ENCODE measurements around the gene CEBPE. TPM values are rescaled to one million over a fixed set of nuclear protein-coding genes. Genes with fewer than 3 reads are reported as not detected.

Gene CEBPE
- total RNA-seq, 1 donor from 2014 or later: not detected

DNA sequence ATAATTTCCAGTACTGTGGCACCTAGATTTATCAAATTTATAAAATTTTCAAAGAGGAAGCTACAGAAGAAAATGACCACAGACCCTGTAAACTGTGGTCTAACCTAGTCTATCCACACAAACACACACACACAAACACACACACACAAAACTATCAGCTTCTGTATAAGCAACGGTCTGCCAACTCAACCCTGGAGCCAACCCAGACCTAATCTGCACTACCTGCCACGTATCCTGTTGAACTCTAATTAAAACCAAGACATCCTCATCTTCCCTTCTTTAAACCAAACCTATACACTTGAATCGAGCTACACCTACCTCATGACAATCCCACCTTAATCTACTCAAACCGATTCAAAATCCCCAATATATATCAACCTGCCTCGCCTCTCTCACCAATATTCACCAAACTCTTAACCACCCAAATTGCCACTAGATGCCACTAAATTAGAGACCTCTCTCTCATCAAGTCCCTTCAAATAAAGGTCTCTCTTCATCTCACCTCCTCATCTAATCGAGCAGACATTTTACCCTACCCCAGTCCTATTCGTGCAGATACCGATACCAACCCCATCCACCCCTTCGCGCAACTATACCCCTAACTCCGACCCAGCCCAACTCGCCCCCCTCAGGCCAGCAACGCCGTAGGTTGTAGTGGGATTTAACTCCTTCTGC lies 24.9 kb downstream of the CEBPE start:
- TF ChIP-seq CTCF (IDR thresholded peaks at IDR 0.05; ENCODE audit: insufficient read depth, low read depth, low read length): peak; percentile 28
- TF ChIP-seq EZH2 (IDR thresholded peaks at IDR 0.05; ENCODE audit: insufficient read depth, low read length): no peak
- H3K4me1 Mint-ChIP-seq (ENCODE audit: low read depth, unreplicated experiment): peaks cover 39% of the 10 kb centered on the region
- no peak overlapping the region for H3K27ac Mint-ChIP-seq (ENCODE audit: unreplicated experiment)
- peaks cover 21% of the 10 kb centered on the region for H3K36me3 Mint-ChIP-seq (ENCODE audit: low read depth, unreplicated experiment)
- Histone ChIP-seq H3K4me1 (ENCODE audit: insufficient read depth, low read length) (peaks cover 17% of the 10 kb centered on the region), H3K27ac (ENCODE audit: low read depth, low read length) (peak overlapping the region; percentile 99), H3K36me3 (ENCODE audit: insufficient read depth, low read length) (peaks cover 40% of the 10 kb centered on the region), H3K9ac (ENCODE audit: low read length) (peak overlapping the region; percentile 97), H3K27me3 (ENCODE audit: insufficient read depth, low read length) (no peaks in the 10 kb centered on the region), H2AFZ (ENCODE audit: low read depth, low read length) (peak overlapping the region; percentile 99), H3K9me3 (ENCODE audit: insufficient read depth, low read depth, low read length) (no peaks in the 10 kb centered on the region), H3K4me3 (ENCODE audit: insufficient read depth, low read depth, low read length) (peak overlapping the region; percentile 93), H4K20me1 (ENCODE audit: insufficient read depth, low read length) (peaks cover 70% of the 10 kb centered on the region), H3K4me2 (ENCODE audit: low read length) (peak overlapping the region; percentile 98), H3K79me2 (ENCODE audit: insufficient read depth, low read length) (peaks cover 91% of the 10 kb centered on the region)
- no peak for FAIRE-seq
- no peaks in the 10 kb centered on the region for H3K9me3 Mint-ChIP-seq (ENCODE audit: unreplicated experiment)
- no peaks in the 10 kb centered on the region for H3K27me3 Mint-ChIP-seq (ENCODE audit: low read depth, unreplicated experiment)
- H3K4me3 Mint-ChIP-seq (ENCODE audit: unreplicated experiment): no peak overlapping the region
- no peak for DNase-seq (ENCODE audit: low read depth)

GRCh38 chr14:23093526-23093925 lies 25.5 kb downstream of the CEBPE start:
- Mint-ChIP-seq H3K4me3 (ENCODE audit: unreplicated experiment) (no peak overlapping the region), H3K9me3 (ENCODE audit: unreplicated experiment) (no peaks in the 10 kb centered on the region), H3K36me3 (ENCODE audit: low read depth, unreplicated experiment) (peaks cover 17% of the 10 kb centered on the region), H3K27ac (ENCODE audit: unreplicated experiment) (no peak overlapping the region), H3K4me1 (ENCODE audit: low read depth, unreplicated experiment) (peaks cover 39% of the 10 kb centered on the region), H3K27me3 (ENCODE audit: low read depth, unreplicated experiment) (no peaks in the 10 kb centered on the region)
- FAIRE-seq (no peak), DNase-seq (ENCODE audit: low read depth) (no peak)
- no peak overlapping the region for H2AFZ ChIP-seq (ENCODE audit: low read depth, low read length)
- peaks cover 85% of the 10 kb centered on the region for H3K79me2 ChIP-seq (ENCODE audit: insufficient read depth, low read length)
- H3K27me3 ChIP-seq (ENCODE audit: insufficient read depth, low read length): no peaks in the 10 kb centered on the region
- no peaks in the 10 kb centered on the region for H3K9me3 ChIP-seq (ENCODE audit: insufficient read depth, low read depth, low read length)
- TF ChIP-seq CTCF (IDR thresholded peaks at IDR 0.05; ENCODE audit: insufficient read depth, low read depth, low read length) (no peak), EZH2 (IDR thresholded peaks at IDR 0.05; ENCODE audit: insufficient read depth, low read length) (no peak)
- H3K36me3 ChIP-seq (ENCODE audit: insufficient read depth, low read length): peaks cover 39% of the 10 kb centered on the region
- H3K9ac ChIP-seq (ENCODE audit: low read length): peak overlapping the region; percentile 97
- H4K20me1 ChIP-seq (ENCODE audit: insufficient read depth, low read length): peaks cover 64% of the 10 kb centered on the region
- H3K4me2 ChIP-seq (ENCODE audit: low read length): peak overlapping the region; percentile 98
- H3K27ac ChIP-seq (ENCODE audit: low read depth, low read length): peak overlapping the region; percentile 99
- peaks cover 17% of the 10 kb centered on the region for H3K4me1 ChIP-seq (ENCODE audit: insufficient read depth, low read length)
- H3K4me3 ChIP-seq (ENCODE audit: insufficient read depth, low read depth, low read length): peak overlapping the region; percentile 93

- H3K4me1 Mint-ChIP-seq (ENCODE audit: low read depth, unreplicated experiment): peaks cover 38% of the 10 kb centered on the region
- H3K9me3 ChIP-seq (ENCODE audit: insufficient read depth, low read depth, low read length): no peaks in the 10 kb centered on the region
- H3K4me3 Mint-ChIP-seq (ENCODE audit: unreplicated experiment): no peak overlapping the region
- peak overlapping the region; percentile 98 for H3K4me2 ChIP-seq (ENCODE audit: low read length)
- H3K4me1 ChIP-seq (ENCODE audit: insufficient read depth, low read length): peaks cover 17% of the 10 kb centered on the region
- H3K79me2 ChIP-seq (ENCODE audit: insufficient read depth, low read length): peaks cover 81% of the 10 kb centered on the region
- no peaks in the 10 kb centered on the region for H3K27me3 ChIP-seq (ENCODE audit: insufficient read depth, low read length)
- FAIRE-seq (no peak), DNase-seq (ENCODE audit: low read depth) (no peak)
- no peak overlapping the region for H3K27ac ChIP-seq (ENCODE audit: low read depth, low read length)
- no peaks in the 10 kb centered on the region for H3K27me3 Mint-ChIP-seq (ENCODE audit: low read depth, unreplicated experiment)
- no peak overlapping the region for H2AFZ ChIP-seq (ENCODE audit: low read depth, low read length)
- H3K9me3 Mint-ChIP-seq (ENCODE audit: unreplicated experiment): no peaks in the 10 kb centered on the region
- no peak for TF ChIP-seq CTCF (IDR thresholded peaks at IDR 0.05; ENCODE audit: insufficient read depth, low read depth, low read length)
- no peak for TF ChIP-seq EZH2 (IDR thresholded peaks at IDR 0.05; ENCODE audit: insufficient read depth, low read length)
- peaks cover 39% of the 10 kb centered on the region for H3K36me3 ChIP-seq (ENCODE audit: insufficient read depth, low read length)
- H4K20me1 ChIP-seq (ENCODE audit: insufficient read depth, low read length): peaks cover 59% of the 10 kb centered on the region
- peak overlapping the region; percentile 18 for H3K4me3 ChIP-seq (ENCODE audit: insufficient read depth, low read depth, low read length)
- peak overlapping the region; percentile 97 for H3K9ac ChIP-seq (ENCODE audit: low read length)
- H3K27ac Mint-ChIP-seq (ENCODE audit: unreplicated experiment): no peak overlapping the region
- H3K36me3 Mint-ChIP-seq (ENCODE audit: low read depth, unreplicated experiment): peaks cover 14% of the 10 kb centered on the region
These were observed 26.0 kb downstream of the CEBPE start for GRCh38 chr14:23093104-23093503.

Data from astrocyte (in vitro differentiated cells and primary cell).